Smooth muscle cell of trachea (primary cell): ENCODE data around the gene FAM209B. TPM values are rescaled to one million over a fixed set of nuclear protein-coding genes. Genes with fewer than 3 reads are reported as not detected.

Source experiments
- total RNA-seq: library from RNA; depleted of rRNA; stranded (reverse); fragments of >200 nt; gene quantifications from 2 replicates; pipeline ENCODE4 v1.2.1, GENCODE V29; 2014

The FAM209B gene
- total RNA-seq, result not detected in 2 replicates

DNA sequence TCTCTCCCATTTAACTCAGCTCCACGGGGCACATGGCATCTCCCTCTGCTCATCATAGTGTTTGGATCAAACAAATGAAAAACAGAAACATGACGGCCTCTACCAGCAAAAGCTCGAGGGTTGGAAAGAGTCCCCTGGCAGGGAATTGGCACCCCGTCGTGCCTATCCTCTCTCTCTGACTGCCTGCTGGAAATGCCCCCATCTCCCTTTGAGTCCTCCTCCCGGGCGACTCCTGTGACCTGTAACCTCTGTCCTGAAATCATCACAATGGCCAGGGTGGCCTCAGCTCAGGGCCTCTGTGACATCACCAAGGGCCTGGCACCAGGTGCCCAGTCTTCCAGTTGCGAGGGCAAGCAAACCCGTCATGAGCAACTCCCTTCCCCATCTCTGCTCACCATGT, at the start of gene FAM209B:
Gene FAM209B (plus strand): TSS at position 301 of the 400 bp plus-strand sequence. CDS start 96 bp downstream, at position 397.

GRCh38 chr20:56524444-56524843, 8.6 kb upstream of the FAM209B start, which contains the start of gene FAM209A:
FAM209A (plus strand) TSS chr20:56524744; CDS start chr20:56524809, 65 bp downstream.

Other genes with a start within 250 kb of the FAM209B start
- gene FAM210B, start 174.3 kb upstream of the FAM209B start, total RNA-seq, result 46.3 and 63.2 TPM in 2 replicates
- 10.4 and 66.9 TPM in 2 replicates for gene AURKA, start 141.0 kb upstream of the FAM209B start, total RNA-seq
- 44.9 and 52.8 TPM in 2 replicates for gene CSTF1, start 140.6 kb upstream of the FAM209B start, total RNA-seq
- 10.5 and 12.4 TPM in 2 replicates for gene CASS4, start 121.0 kb upstream of the FAM209B start, total RNA-seq
- gene RTF2, start 64.6 kb upstream of the FAM209B start, total RNA-seq, result 109 and 119 TPM in 2 replicates
- not detected in 2 replicates for gene FAM209A, start 8.5 kb upstream of the FAM209B start, total RNA-seq
- gene TFAP2C, start 96.1 kb downstream of the FAM209B start, total RNA-seq, result not detected in 2 replicates